Measurements from ENCODE around the gene TCF3. TPM values are rescaled to one million over a fixed set of nuclear protein-coding genes. Genes with fewer than 3 reads are reported as not detected.

Gene TCF3
- total RNA-seq, 1 experiment from 2014 or later: 304 TPM

DNA sequence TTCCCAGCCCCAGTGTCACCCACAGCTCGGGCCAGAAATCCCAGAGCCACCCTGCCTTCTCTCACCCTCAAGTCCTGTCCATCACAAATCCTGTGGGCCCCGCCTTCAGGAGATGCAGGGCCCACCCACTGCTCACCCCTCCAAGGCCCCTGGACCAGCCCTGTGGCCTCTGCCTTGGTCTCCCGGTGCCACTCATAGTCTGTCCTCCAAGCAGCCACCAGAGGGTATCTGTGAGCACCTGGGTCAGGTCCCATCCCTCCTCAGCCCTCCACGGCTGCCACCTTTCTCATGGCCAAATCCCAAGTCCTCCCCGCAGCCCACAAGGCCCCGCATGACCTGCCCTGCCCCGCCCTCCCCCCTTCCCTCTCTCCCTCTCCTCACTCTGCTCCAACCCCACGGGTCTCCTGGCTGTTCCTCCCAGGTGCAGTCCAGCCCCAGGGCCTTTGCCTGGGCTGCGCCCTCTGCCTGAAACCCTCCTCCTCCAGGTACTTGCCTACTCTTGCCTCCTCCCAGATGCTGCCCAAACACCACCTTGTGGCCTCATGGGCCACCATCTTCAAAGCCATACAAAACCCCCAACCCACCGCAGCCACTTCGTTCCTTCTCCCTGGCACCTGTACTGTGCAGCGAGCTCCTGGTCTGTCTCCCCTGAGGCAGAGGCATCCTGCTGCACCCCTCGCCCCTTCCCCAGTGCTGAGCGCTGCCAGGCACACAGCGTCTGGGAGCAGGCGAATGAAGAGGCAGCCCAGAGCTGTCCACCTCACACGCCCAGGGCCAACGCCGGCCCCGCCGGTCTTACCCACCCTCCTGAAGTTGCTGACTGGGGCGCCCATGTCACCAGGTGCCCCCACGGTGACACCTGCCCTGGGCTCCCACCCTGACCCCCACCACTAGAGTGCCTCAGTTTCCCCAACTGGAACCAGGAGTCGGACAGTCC is 34.0 kb downstream of the TCF3 start:
- peak; percentile 83 for DNase-seq

More for the DNA sequence above, 34.0 kb downstream of the TCF3 start:
- Mint-ChIP-seq H3K4me3 (no peak overlapping the region; a peak in 1 of 5 replicates), H3K27ac (peak overlapping the region in 2 of 3 experiments; percentile 86 to 91; a peak in 4 of 7 replicates), H3K36me3 (ENCODE audit: insufficient read depth in 1 of 3, low read depth in 3 of 3) (peaks cover 45 to 76% (median 76%) of the 10 kb centered on the region in 3 experiments; a peak in 6 of 7 replicates), H3K4me1 (peaks cover 5 to 19% of the 10 kb centered on the region in 2 experiments), H3K9me3 (no peaks in the 10 kb centered on the region), H3K27me3 (ENCODE audit: low read depth) (no peaks in the 10 kb centered on the region)
- H3K56ac ChIP-seq (ENCODE audit: insufficient read length, low read depth, low read length): no peak overlapping the region
- no peak overlapping the region for H4K91ac ChIP-seq (ENCODE audit: insufficient read length, low read depth, low read length)
- no peaks in the 10 kb centered on the region for H4K20me1 ChIP-seq (ENCODE audit: control insufficient read depth, insufficient read depth, insufficient read length)
- no CpG with 5 or more reads among the region's 24 CpGs for WGBS (ENCODE audit: extremely low coverage, insufficient read length, low lambda C conversion rate)
- H3K4me2 ChIP-seq (ENCODE audit: insufficient read depth, insufficient read length, low read length): no peak overlapping the region
- no peak overlapping the region for H3K14ac ChIP-seq (ENCODE audit: insufficient read depth, low read length)
- no peak overlapping the region for H3K4ac ChIP-seq (ENCODE audit: low read depth, low read length)
- no peak overlapping the region for H2BK5ac ChIP-seq (ENCODE audit: insufficient read length, low read length)
- H3K27me3 ChIP-seq (ENCODE audit: insufficient read depth, low read length): no peaks in the 10 kb centered on the region
- H3K9ac ChIP-seq (ENCODE audit: extremely low read depth, insufficient read length, low read length): no peak overlapping the region
- TF ChIP-seq, protein P1, sequence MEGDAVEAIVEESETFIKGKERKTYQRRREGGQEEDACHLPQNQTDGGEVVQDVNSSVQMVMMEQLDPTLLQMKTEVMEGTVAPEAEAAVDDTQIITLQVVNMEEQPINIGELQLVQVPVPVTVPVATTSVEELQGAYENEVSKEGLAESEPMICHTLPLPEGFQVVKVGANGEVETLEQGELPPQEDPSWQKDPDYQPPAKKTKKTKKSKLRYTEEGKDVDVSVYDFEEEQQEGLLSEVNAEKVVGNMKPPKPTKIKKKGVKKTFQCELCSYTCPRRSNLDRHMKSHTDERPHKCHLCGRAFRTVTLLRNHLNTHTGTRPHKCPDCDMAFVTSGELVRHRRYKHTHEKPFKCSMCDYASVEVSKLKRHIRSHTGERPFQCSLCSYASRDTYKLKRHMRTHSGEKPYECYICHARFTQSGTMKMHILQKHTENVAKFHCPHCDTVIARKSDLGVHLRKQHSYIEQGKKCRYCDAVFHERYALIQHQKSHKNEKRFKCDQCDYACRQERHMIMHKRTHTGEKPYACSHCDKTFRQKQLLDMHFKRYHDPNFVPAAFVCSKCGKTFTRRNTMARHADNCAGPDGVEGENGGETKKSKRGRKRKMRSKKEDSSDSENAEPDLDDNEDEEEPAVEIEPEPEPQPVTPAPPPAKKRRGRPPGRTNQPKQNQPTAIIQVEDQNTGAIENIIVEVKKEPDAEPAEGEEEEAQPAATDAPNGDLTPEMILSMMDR (conservative IDR thresholded peaks at IDR 0.05): peak; percentile 65
- no peak overlapping the region for H2BK20ac ChIP-seq (ENCODE audit: low read depth, low read length, poor library complexity, severe bottlenecking)
- no peak overlapping the region for H3K23ac ChIP-seq (ENCODE audit: insufficient read length, low read depth, low read length)
- H4K8ac ChIP-seq (replicated peaks; ENCODE audit: insufficient read length, low read depth, low read length): no peak overlapping the region
- no peak overlapping the region for H4K5ac ChIP-seq (ENCODE audit: insufficient read length, low read depth, low read length)
- H3T11ph ChIP-seq (ENCODE audit: low read length): no peak overlapping the region
- H3K79me1 ChIP-seq (ENCODE audit: insufficient read depth, low read depth, low read length, poor library complexity, severe bottlenecking): peaks cover 4% of the 10 kb centered on the region
- no peaks in the 10 kb centered on the region for H3K4me1 ChIP-seq (ENCODE audit: insufficient read depth, low read length)
- H2BK15ac ChIP-seq (ENCODE audit: low read depth, low read length): no peak overlapping the region
- H3K9me3 ChIP-seq (ENCODE audit: control insufficient read depth, low read depth, low read length): no peaks in the 10 kb centered on the region
- H3K23me2 ChIP-seq (ENCODE audit: insufficient read length, low read depth, low read length, poor library complexity, severe bottlenecking): no peaks in the 10 kb centered on the region
- H2BK12ac ChIP-seq (ENCODE audit: insufficient read length, low read depth, low read length): no peak overlapping the region
- no peak overlapping the region for H3K18ac ChIP-seq (ENCODE audit: insufficient read length, low read depth, low read length)
- H3K27ac ChIP-seq (ENCODE audit: insufficient read length, low read depth, low read length): no peak overlapping the region
- H2AFZ ChIP-seq (ENCODE audit: low read length): no peak overlapping the region
- H2BK120ac ChIP-seq (ENCODE audit: low read depth, low read length, poor library complexity, severe bottlenecking): no peak overlapping the region
- no peak overlapping the region for H2AK5ac ChIP-seq (ENCODE audit: insufficient read length, low read length)
- H3K79me2 ChIP-seq (ENCODE audit: insufficient read depth, low read length): no peaks in the 10 kb centered on the region

All from H9 (cell line).